AG09309 (cell line): ENCODE data around the gene LFNG.

Experiments used
- DNase-seq: peaks from one replicate; pipeline ENCODE4 v3.0.0-alpha.2; 2010; ENCODE audit warnings: low read depth
- H3K4me3 ChIP-seq: 2 replicates; pipeline ENCODE4 v1.5.1; 2011; ENCODE audit warnings: mild to moderate bottlenecking, low read depth, low read length, moderate library complexity; ENCODE audit not compliant: control insufficient read depth
- CTCF ChIP-seq: IDR thresholded peaks from 2 replicates; pipeline ENCODE4 v1.5.1; 2011; ENCODE audit warnings: mild to moderate bottlenecking, low read depth, low read length, inconsistent platforms; ENCODE audit not compliant: insufficient read depth, control insufficient read depth; ENCODE audit errors: missing control alignments

LFNG gene

GRCh38 chr7:2517026-2517425, 2.5 kb upstream of the LFNG start:
- H3K4me3 ChIP-seq = no peak overlapping the region; the same call in 1 of the 2 replicates
- peak; percentile 25 for TF ChIP-seq CTCF
- peak; percentile 77 for DNase-seq

- H3K4me3 ChIP-seq = no peak overlapping the region
- DNase-seq = no peak
- TF ChIP-seq CTCF = no peak
Observed at GRCh38 chr7:2517678-2518507, 1.7 kb upstream of the LFNG start.

- DNase-seq = no peak
- TF ChIP-seq CTCF = no peak
- H3K4me3 ChIP-seq = no peak overlapping the region
Observed at GRCh38 chr7:2518737-2519118, 846 bp upstream of the LFNG start.

GRCh38 chr7:2520131-2520760, 672 bp downstream of the LFNG start:
- peak overlapping the region; percentile 62 for H3K4me3 ChIP-seq
- TF ChIP-seq CTCF = no peak
- no peak for DNase-seq

- peak overlapping the region; percentile 62 for H3K4me3 ChIP-seq
- no peak for DNase-seq
- TF ChIP-seq CTCF = no peak
Observed at GRCh38 chr7:2520761-2521290, 1.3 kb downstream of the LFNG start.

- peak overlapping the region; percentile 62 for H3K4me3 ChIP-seq
- DNase-seq = no peak
- no peak for TF ChIP-seq CTCF
Observed at GRCh38 chr7:2521341-2521745, 1.8 kb downstream of the LFNG start.
